Measurements from ENCODE around the gene EEF1AKMT2.

EEF1AKMT2 gene

GRCh38 chr10:124820121-124820520, 28.4 kb upstream of the EEF1AKMT2 start:
- Histone ChIP-seq H3K79me1 (ENCODE audit: low read length) (no peaks in the 10 kb centered on the region), H3K4me1 (ENCODE audit: control insufficient read depth, low read depth, low read length) (no peaks in the 10 kb centered on the region), H3K27me3 (ENCODE audit: insufficient read depth, low read length, poor library complexity) (no peaks in the 10 kb centered on the region), H3K4me2 (ENCODE audit: low read length) (no peak overlapping the region), H2BK5ac (ENCODE audit: low read length) (no peak overlapping the region), H4K5ac (ENCODE audit: low read length) (no peak overlapping the region), H3K9ac (ENCODE audit: low read length) (no peak overlapping the region), H3K4me3 (ENCODE audit: low read length) (no peak overlapping the region), H3K4ac (ENCODE audit: low read depth, low read length) (no peak overlapping the region), H3K56ac (ENCODE audit: low read length) (no peak overlapping the region), H2BK120ac (ENCODE audit: low read depth, low read length) (no peak overlapping the region), H3K79me2 (ENCODE audit: control insufficient read depth, insufficient read depth, low read length) (no peaks in the 10 kb centered on the region), H2BK15ac (replicated peaks; ENCODE audit: low read depth) (no peak overlapping the region), H2AK5ac (ENCODE audit: low read length) (no peak overlapping the region), H4K8ac (ENCODE audit: low read depth, low read length) (no peak overlapping the region), H3K36me3 (ENCODE audit: control insufficient read depth, insufficient read depth, low read length) (peaks cover 2% of the 10 kb centered on the region), H3K23ac (ENCODE audit: low read length) (no peak overlapping the region), H3K27ac (ENCODE audit: low read depth, low read length) (no peak overlapping the region), H3K18ac (ENCODE audit: low read length) (no peak overlapping the region)
- no peak for DNase-seq
- no CpG with 5 or more reads among the region's 2 CpGs for WGBS (ENCODE audit: extremely low coverage, insufficient coverage, low lambda C conversion rate)

GRCh38 chr10:124802313-124802675, 10.6 kb upstream of the EEF1AKMT2 start:
- no CpG with 5 or more reads among the region's 13 CpGs for WGBS (ENCODE audit: extremely low coverage, insufficient coverage, low lambda C conversion rate)
- no peak overlapping the region for H2AK5ac ChIP-seq (ENCODE audit: low read length)
- H3K56ac ChIP-seq (ENCODE audit: low read length): peak overlapping the region; percentile 95
- H3K23ac ChIP-seq (ENCODE audit: low read length): no peak overlapping the region
- peak overlapping the region; percentile 94 for H3K4me3 ChIP-seq (ENCODE audit: low read length)
- peak overlapping the region; percentile 76 for H3K4ac ChIP-seq (ENCODE audit: low read depth, low read length)
- H3K36me3 ChIP-seq (ENCODE audit: control insufficient read depth, insufficient read depth, low read length): no peaks in the 10 kb centered on the region
- H3K4me2 ChIP-seq (ENCODE audit: low read length): peak overlapping the region; percentile 66
- no peak overlapping the region for H2BK5ac ChIP-seq (ENCODE audit: low read length)
- H3K79me2 ChIP-seq (ENCODE audit: control insufficient read depth, insufficient read depth, low read length): peaks cover 14% of the 10 kb centered on the region
- H3K4me1 ChIP-seq (ENCODE audit: control insufficient read depth, low read depth, low read length): peaks cover 13% of the 10 kb centered on the region
- H2BK120ac ChIP-seq (ENCODE audit: low read depth, low read length): no peak overlapping the region
- peak overlapping the region; percentile 65 for H4K8ac ChIP-seq (ENCODE audit: low read depth, low read length)
- peaks cover 5% of the 10 kb centered on the region for H3K79me1 ChIP-seq (ENCODE audit: low read length)
- H3K9ac ChIP-seq (ENCODE audit: low read length): peak overlapping the region; percentile 95
- no peak overlapping the region for H2BK15ac ChIP-seq (replicated peaks; ENCODE audit: low read depth)
- H3K27me3 ChIP-seq (ENCODE audit: insufficient read depth, low read length, poor library complexity): no peaks in the 10 kb centered on the region
- no peak for DNase-seq
- peak overlapping the region; percentile 88 for H3K18ac ChIP-seq (ENCODE audit: low read length)
- H4K5ac ChIP-seq (ENCODE audit: low read length): no peak overlapping the region
- H3K27ac ChIP-seq (ENCODE audit: low read depth, low read length): no peak overlapping the region

GRCh38 chr10:124799211-124799610, 7.5 kb upstream of the EEF1AKMT2 start:
- DNase-seq: peak; percentile 13
- Histone ChIP-seq H4K8ac (ENCODE audit: low read depth, low read length) (no peak overlapping the region), H2BK120ac (ENCODE audit: low read depth, low read length) (peak overlapping the region; percentile 52), H3K36me3 (ENCODE audit: control insufficient read depth, insufficient read depth, low read length) (no peaks in the 10 kb centered on the region), H3K9ac (ENCODE audit: low read length) (no peak overlapping the region), H3K4ac (ENCODE audit: low read depth, low read length) (no peak overlapping the region), H4K5ac (ENCODE audit: low read length) (no peak overlapping the region), H3K23ac (ENCODE audit: low read length) (no peak overlapping the region), H3K4me2 (ENCODE audit: low read length) (no peak overlapping the region), H3K79me2 (ENCODE audit: control insufficient read depth, insufficient read depth, low read length) (peaks cover 14% of the 10 kb centered on the region), H3K79me1 (ENCODE audit: low read length) (peaks cover 3% of the 10 kb centered on the region), H2BK5ac (ENCODE audit: low read length) (no peak overlapping the region), H3K56ac (ENCODE audit: low read length) (no peak overlapping the region), H3K4me3 (ENCODE audit: low read length) (no peak overlapping the region), H2BK15ac (replicated peaks; ENCODE audit: low read depth) (no peak overlapping the region), H3K4me1 (ENCODE audit: control insufficient read depth, low read depth, low read length) (peaks cover 13% of the 10 kb centered on the region), H3K27ac (ENCODE audit: low read depth, low read length) (no peak overlapping the region), H3K27me3 (ENCODE audit: insufficient read depth, low read length, poor library complexity) (no peaks in the 10 kb centered on the region), H2AK5ac (ENCODE audit: low read length) (no peak overlapping the region), H3K18ac (ENCODE audit: low read length) (peak overlapping the region; percentile 2)
- WGBS (ENCODE audit: extremely low coverage, insufficient coverage, low lambda C conversion rate): no CpG with 5 or more reads among the region's 4 CpGs

- Histone ChIP-seq H3K36me3 (ENCODE audit: control insufficient read depth, insufficient read depth, low read length) (no peaks in the 10 kb centered on the region), H3K4me3 (ENCODE audit: low read length) (no peak overlapping the region), H3K18ac (ENCODE audit: low read length) (no peak overlapping the region), H3K79me2 (ENCODE audit: control insufficient read depth, insufficient read depth, low read length) (peaks cover 12% of the 10 kb centered on the region), H3K56ac (ENCODE audit: low read length) (peak overlapping the region; percentile 56), H3K4me1 (ENCODE audit: control insufficient read depth, low read depth, low read length) (peaks cover 13% of the 10 kb centered on the region), H2AK5ac (ENCODE audit: low read length) (peak overlapping the region; percentile 33), H2BK5ac (ENCODE audit: low read length) (no peak overlapping the region), H2BK15ac (replicated peaks; ENCODE audit: low read depth) (no peak overlapping the region), H2BK120ac (ENCODE audit: low read depth, low read length) (no peak overlapping the region), H4K8ac (ENCODE audit: low read depth, low read length) (no peak overlapping the region), H3K27ac (ENCODE audit: low read depth, low read length) (no peak overlapping the region), H3K4ac (ENCODE audit: low read depth, low read length) (no peak overlapping the region), H3K4me2 (ENCODE audit: low read length) (no peak overlapping the region), H3K27me3 (ENCODE audit: insufficient read depth, low read length, poor library complexity) (no peaks in the 10 kb centered on the region), H4K5ac (ENCODE audit: low read length) (no peak overlapping the region), H3K79me1 (ENCODE audit: low read length) (peaks cover 3% of the 10 kb centered on the region), H3K23ac (ENCODE audit: low read length) (no peak overlapping the region), H3K9ac (ENCODE audit: low read length) (no peak overlapping the region)
- no CpG with 5 or more reads among the region's 4 CpGs for WGBS (ENCODE audit: extremely low coverage, insufficient coverage, low lambda C conversion rate)
- DNase-seq: no peak
Observed at GRCh38 chr10:124798781-124799180, 7.1 kb upstream of the EEF1AKMT2 start.

GRCh38 chr10:124798364-124798763, 6.7 kb upstream of the EEF1AKMT2 start:
- no peak overlapping the region for H4K5ac ChIP-seq (ENCODE audit: low read length)
- no CpG with 5 or more reads among the region's 1 CpG for WGBS (ENCODE audit: extremely low coverage, insufficient coverage, low lambda C conversion rate)
- H3K4me2 ChIP-seq (ENCODE audit: low read length): no peak overlapping the region

GRCh38 chr10:124792998-124793352, 1.3 kb upstream of the EEF1AKMT2 start:
- Histone ChIP-seq H3K4me2 (ENCODE audit: low read length) (no peak overlapping the region), H2BK15ac (replicated peaks; ENCODE audit: low read depth) (no peak overlapping the region), H3K27ac (ENCODE audit: low read depth, low read length) (no peak overlapping the region), H3K18ac (ENCODE audit: low read length) (no peak overlapping the region), H3K27me3 (ENCODE audit: insufficient read depth, low read length, poor library complexity) (no peaks in the 10 kb centered on the region), H3K23ac (ENCODE audit: low read length) (no peak overlapping the region), H4K5ac (ENCODE audit: low read length) (no peak overlapping the region), H3K79me1 (ENCODE audit: low read length) (peaks cover 4% of the 10 kb centered on the region), H4K8ac (ENCODE audit: low read depth, low read length) (no peak overlapping the region), H3K4me1 (ENCODE audit: control insufficient read depth, low read depth, low read length) (no peaks in the 10 kb centered on the region), H3K4me3 (ENCODE audit: low read length) (no peak overlapping the region), H2BK5ac (ENCODE audit: low read length) (no peak overlapping the region), H3K36me3 (ENCODE audit: control insufficient read depth, insufficient read depth, low read length) (peaks cover 5% of the 10 kb centered on the region), H3K79me2 (ENCODE audit: control insufficient read depth, insufficient read depth, low read length) (peaks cover 7% of the 10 kb centered on the region), H2AK5ac (ENCODE audit: low read length) (no peak overlapping the region), H2BK120ac (ENCODE audit: low read depth, low read length) (no peak overlapping the region), H3K56ac (ENCODE audit: low read length) (no peak overlapping the region), H3K4ac (ENCODE audit: low read depth, low read length) (no peak overlapping the region), H3K9ac (ENCODE audit: low read length) (no peak overlapping the region)
- no CpG with 5 or more reads among the region's 11 CpGs for WGBS (ENCODE audit: extremely low coverage, insufficient coverage, low lambda C conversion rate)
- no peak for DNase-seq

More at GRCh38 chr10:124798364-124798763, 6.7 kb upstream of the EEF1AKMT2 start:
- Histone ChIP-seq H3K18ac (ENCODE audit: low read length) (no peak overlapping the region), H3K36me3 (ENCODE audit: control insufficient read depth, insufficient read depth, low read length) (no peaks in the 10 kb centered on the region), H3K27me3 (ENCODE audit: insufficient read depth, low read length, poor library complexity) (no peaks in the 10 kb centered on the region), H2AK5ac (ENCODE audit: low read length) (no peak overlapping the region), H2BK15ac (replicated peaks; ENCODE audit: low read depth) (no peak overlapping the region), H3K4me3 (ENCODE audit: low read length) (no peak overlapping the region), H3K79me2 (ENCODE audit: control insufficient read depth, insufficient read depth, low read length) (peaks cover 12% of the 10 kb centered on the region), H3K27ac (ENCODE audit: low read depth, low read length) (no peak overlapping the region), H3K4ac (ENCODE audit: low read depth, low read length) (no peak overlapping the region), H2BK120ac (ENCODE audit: low read depth, low read length) (no peak overlapping the region), H3K56ac (ENCODE audit: low read length) (no peak overlapping the region), H3K23ac (ENCODE audit: low read length) (no peak overlapping the region), H3K79me1 (ENCODE audit: low read length) (peaks cover 3% of the 10 kb centered on the region), H3K4me1 (ENCODE audit: control insufficient read depth, low read depth, low read length) (peaks cover 13% of the 10 kb centered on the region), H4K8ac (ENCODE audit: low read depth, low read length) (no peak overlapping the region), H3K9ac (ENCODE audit: low read length) (no peak overlapping the region), H2BK5ac (ENCODE audit: low read length) (no peak overlapping the region)
- DNase-seq: peak; percentile 26
